ENCODE results near the gene PPA2.

The PPA2 gene

DNA sequence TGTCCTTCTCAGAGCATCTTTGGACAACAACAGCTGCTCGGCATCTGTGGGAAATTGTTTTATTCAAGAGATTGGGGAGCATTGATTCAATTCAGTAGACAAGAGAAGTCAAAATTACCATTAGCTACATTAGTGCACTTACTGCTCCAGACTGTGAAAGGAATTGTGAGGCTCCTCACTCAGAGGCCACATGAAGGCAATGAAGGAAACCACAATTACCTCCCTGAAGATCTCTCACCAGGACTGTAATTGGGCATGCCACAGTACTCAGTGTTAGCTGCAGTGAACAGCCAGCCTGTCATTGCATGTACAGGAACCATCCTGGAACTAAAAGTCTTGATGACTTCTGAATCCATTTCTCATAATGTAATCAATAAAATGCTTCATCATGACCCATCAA, 144.8 kb downstream of the PPA2 start:
- TF ChIP-seq, protein P1, sequence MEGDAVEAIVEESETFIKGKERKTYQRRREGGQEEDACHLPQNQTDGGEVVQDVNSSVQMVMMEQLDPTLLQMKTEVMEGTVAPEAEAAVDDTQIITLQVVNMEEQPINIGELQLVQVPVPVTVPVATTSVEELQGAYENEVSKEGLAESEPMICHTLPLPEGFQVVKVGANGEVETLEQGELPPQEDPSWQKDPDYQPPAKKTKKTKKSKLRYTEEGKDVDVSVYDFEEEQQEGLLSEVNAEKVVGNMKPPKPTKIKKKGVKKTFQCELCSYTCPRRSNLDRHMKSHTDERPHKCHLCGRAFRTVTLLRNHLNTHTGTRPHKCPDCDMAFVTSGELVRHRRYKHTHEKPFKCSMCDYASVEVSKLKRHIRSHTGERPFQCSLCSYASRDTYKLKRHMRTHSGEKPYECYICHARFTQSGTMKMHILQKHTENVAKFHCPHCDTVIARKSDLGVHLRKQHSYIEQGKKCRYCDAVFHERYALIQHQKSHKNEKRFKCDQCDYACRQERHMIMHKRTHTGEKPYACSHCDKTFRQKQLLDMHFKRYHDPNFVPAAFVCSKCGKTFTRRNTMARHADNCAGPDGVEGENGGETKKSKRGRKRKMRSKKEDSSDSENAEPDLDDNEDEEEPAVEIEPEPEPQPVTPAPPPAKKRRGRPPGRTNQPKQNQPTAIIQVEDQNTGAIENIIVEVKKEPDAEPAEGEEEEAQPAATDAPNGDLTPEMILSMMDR (IDR thresholded peaks at IDR 0.05; ENCODE audit: low read length), result no peak
- TF ChIP-seq EZH2 (IDR thresholded peaks at IDR 0.05; ENCODE audit: borderline replicate concordance, low read length), result no peak
- no peaks in the 10 kb centered on the region for H4K20me1 ChIP-seq (ENCODE audit: insufficient read depth, low read length)
- H3K27me3 ChIP-seq (ENCODE audit: insufficient read depth, low read length), result no peaks in the 10 kb centered on the region

DNA sequence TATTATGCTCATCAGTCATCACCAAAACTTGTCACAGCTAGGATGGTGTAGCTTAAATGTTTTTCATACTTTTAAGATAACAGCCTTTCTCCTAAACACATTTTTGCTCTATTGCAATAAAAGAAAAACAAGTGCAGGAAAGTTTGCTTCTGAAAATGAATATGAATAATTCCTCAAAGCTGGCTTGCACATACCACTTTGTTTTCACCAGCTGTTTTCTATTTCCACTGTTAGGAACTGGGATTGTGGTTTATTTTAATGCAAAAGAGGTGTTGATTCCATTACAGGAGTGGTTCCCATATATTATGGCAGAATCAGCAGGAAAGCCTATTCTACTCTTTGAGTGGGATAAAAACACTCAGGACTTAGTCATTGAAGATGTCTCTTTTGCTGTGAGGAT, 145.9 kb downstream of the PPA2 start:
- Histone ChIP-seq H3K79me2 (ENCODE audit: insufficient read depth, low read length) (no peaks in the 10 kb centered on the region), H3K27ac (ENCODE audit: low read depth, low read length, poor library complexity, severe bottlenecking) (no peak overlapping the region), H3K4me2 (ENCODE audit: low read length) (no peak overlapping the region), H3K4me1 (ENCODE audit: insufficient read depth, low read length, severe bottlenecking) (no peaks in the 10 kb centered on the region), H3K9me3 (ENCODE audit: low read length) (no peaks in the 10 kb centered on the region), H3K27me3 (ENCODE audit: insufficient read depth, low read length) (no peaks in the 10 kb centered on the region), H3K9ac (ENCODE audit: low read length) (no peak overlapping the region), H3F3A (ENCODE audit: insufficient read depth, low read length) (no peaks in the 10 kb centered on the region), H3K36me3 (ENCODE audit: insufficient read depth, low read length) (no peaks in the 10 kb centered on the region), H3K4me3 (ENCODE audit: low read depth, low read length, poor library complexity, severe bottlenecking) (no peak overlapping the region), H3K9me2 (ENCODE audit: low read depth, low read length) (no peaks in the 10 kb centered on the region), H2AFZ (ENCODE audit: low read length) (no peak overlapping the region), H4K20me1 (ENCODE audit: insufficient read depth, low read length) (no peaks in the 10 kb centered on the region)
- TF ChIP-seq, protein P1 (IDR thresholded peaks at IDR 0.05; ENCODE audit: low read length), result no peak
- TF ChIP-seq EZH2 (IDR thresholded peaks at IDR 0.05; ENCODE audit: borderline replicate concordance, low read length), result no peak

More for the DNA sequence above, 144.8 kb downstream of the PPA2 start:
- no peaks in the 10 kb centered on the region for H3K79me2 ChIP-seq (ENCODE audit: insufficient read depth, low read length)
- H3K9me3 ChIP-seq (ENCODE audit: low read length), result no peaks in the 10 kb centered on the region
- H2AFZ ChIP-seq (ENCODE audit: low read length), result no peak overlapping the region
- no peak overlapping the region for H3K4me3 ChIP-seq (ENCODE audit: low read depth, low read length, poor library complexity, severe bottlenecking)
- no peaks in the 10 kb centered on the region for H3F3A ChIP-seq (ENCODE audit: insufficient read depth, low read length)
- no peak overlapping the region for H3K27ac ChIP-seq (ENCODE audit: low read depth, low read length, poor library complexity, severe bottlenecking)
- no peaks in the 10 kb centered on the region for H3K9me2 ChIP-seq (ENCODE audit: low read depth, low read length)
- no peaks in the 10 kb centered on the region for H3K4me1 ChIP-seq (ENCODE audit: insufficient read depth, low read length, severe bottlenecking)
- no peak overlapping the region for H3K9ac ChIP-seq (ENCODE audit: low read length)
- no peak overlapping the region for H3K4me2 ChIP-seq (ENCODE audit: low read length)
- no peaks in the 10 kb centered on the region for H3K36me3 ChIP-seq (ENCODE audit: insufficient read depth, low read length)

DNA sequence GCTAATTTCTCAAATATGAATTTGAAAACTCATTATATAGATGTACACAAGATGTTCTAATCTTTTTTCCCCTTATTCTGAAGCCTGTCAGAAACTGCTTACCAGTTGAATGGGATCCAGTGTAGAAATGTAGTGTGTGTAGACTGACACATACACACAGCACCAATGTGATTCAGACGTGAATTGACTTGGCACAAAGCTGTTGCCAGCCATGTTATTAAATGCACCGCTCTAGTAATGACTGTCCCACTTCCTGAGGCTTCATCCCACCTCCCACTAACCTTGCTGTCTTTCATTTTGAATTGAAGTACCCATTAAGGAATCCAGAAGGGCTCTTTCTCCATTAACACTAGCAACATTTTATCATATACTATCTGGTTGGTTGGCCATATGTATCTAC, 146.6 kb downstream of the PPA2 start:
- H3K9me2 ChIP-seq (ENCODE audit: low read depth, low read length), result no peaks in the 10 kb centered on the region
- H3K4me3 ChIP-seq (ENCODE audit: low read depth, low read length, poor library complexity, severe bottlenecking), result no peak overlapping the region
- no peak overlapping the region for H3K9ac ChIP-seq (ENCODE audit: low read length)
- H3K27me3 ChIP-seq (ENCODE audit: insufficient read depth, low read length), result no peaks in the 10 kb centered on the region
- no peaks in the 10 kb centered on the region for H3K79me2 ChIP-seq (ENCODE audit: insufficient read depth, low read length)
- TF ChIP-seq, protein P1 (IDR thresholded peaks at IDR 0.05; ENCODE audit: low read length), result no peak
- TF ChIP-seq EZH2 (IDR thresholded peaks at IDR 0.05; ENCODE audit: borderline replicate concordance, low read length), result no peak
- H3K27ac ChIP-seq (ENCODE audit: low read depth, low read length, poor library complexity, severe bottlenecking), result no peak overlapping the region
- H2AFZ ChIP-seq (ENCODE audit: low read length), result no peak overlapping the region
- H4K20me1 ChIP-seq (ENCODE audit: insufficient read depth, low read length), result no peaks in the 10 kb centered on the region
- no peaks in the 10 kb centered on the region for H3K4me1 ChIP-seq (ENCODE audit: insufficient read depth, low read length, severe bottlenecking)
- H3F3A ChIP-seq (ENCODE audit: insufficient read depth, low read length), result no peaks in the 10 kb centered on the region
- no peaks in the 10 kb centered on the region for H3K36me3 ChIP-seq (ENCODE audit: insufficient read depth, low read length)
- no peak overlapping the region for H3K4me2 ChIP-seq (ENCODE audit: low read length)
- H3K9me3 ChIP-seq (ENCODE audit: low read length), result no peaks in the 10 kb centered on the region

Data from OCI-LY1 (cell line).